ENCODE data around the gene KCND2.

KCND2 gene

DNA sequence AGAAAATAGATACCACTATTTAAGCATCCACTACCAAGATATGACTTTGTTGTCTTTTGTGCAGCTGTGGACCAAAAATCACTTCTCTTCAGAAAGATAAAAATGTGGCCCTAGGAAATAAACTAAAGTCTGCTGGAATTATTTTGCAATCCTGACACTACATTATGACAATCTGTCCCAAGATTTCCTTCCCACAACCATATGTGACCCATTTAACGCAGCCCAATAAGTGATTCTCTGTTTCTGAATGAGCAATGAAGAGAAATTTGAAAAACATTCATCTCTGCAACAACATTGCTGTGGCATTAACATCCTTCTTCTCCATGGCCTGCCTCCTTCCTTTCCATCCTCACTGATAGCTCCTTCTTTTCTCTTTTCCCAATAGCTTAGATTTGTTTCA is 373.0 kb downstream of the KCND2 start:
- no peak for TF ChIP-seq ZFX (IDR thresholded peaks at IDR 0.05)
- TF ChIP-seq, protein P1, sequence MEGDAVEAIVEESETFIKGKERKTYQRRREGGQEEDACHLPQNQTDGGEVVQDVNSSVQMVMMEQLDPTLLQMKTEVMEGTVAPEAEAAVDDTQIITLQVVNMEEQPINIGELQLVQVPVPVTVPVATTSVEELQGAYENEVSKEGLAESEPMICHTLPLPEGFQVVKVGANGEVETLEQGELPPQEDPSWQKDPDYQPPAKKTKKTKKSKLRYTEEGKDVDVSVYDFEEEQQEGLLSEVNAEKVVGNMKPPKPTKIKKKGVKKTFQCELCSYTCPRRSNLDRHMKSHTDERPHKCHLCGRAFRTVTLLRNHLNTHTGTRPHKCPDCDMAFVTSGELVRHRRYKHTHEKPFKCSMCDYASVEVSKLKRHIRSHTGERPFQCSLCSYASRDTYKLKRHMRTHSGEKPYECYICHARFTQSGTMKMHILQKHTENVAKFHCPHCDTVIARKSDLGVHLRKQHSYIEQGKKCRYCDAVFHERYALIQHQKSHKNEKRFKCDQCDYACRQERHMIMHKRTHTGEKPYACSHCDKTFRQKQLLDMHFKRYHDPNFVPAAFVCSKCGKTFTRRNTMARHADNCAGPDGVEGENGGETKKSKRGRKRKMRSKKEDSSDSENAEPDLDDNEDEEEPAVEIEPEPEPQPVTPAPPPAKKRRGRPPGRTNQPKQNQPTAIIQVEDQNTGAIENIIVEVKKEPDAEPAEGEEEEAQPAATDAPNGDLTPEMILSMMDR (conservative IDR thresholded peaks at IDR 0.05): no peak
- no peak overlapping the region for H3K27ac ChIP-seq

DNA sequence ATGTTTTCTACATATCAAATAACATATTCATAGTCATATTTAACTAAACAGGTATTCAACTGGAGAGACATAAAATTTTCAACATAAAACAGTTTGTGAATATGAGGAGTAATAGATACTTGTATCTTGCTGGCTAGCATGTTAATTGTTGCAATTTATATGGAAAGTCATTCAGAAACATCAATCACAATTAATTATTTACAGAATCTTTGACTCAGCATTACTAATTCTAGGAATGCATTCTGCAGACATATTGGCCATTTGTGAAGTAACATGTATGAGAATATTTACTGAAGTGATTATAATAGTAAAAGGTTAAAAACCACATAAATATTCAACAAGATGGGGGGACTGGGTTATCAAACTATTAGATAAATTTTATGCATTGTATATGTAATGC is 381.3 kb downstream of the KCND2 start:
- TF ChIP-seq ZFX (IDR thresholded peaks at IDR 0.05): no peak
- TF ChIP-seq, protein P1 (conservative IDR thresholded peaks at IDR 0.05): no peak
- no peak overlapping the region for H3K27ac ChIP-seq

DNA sequence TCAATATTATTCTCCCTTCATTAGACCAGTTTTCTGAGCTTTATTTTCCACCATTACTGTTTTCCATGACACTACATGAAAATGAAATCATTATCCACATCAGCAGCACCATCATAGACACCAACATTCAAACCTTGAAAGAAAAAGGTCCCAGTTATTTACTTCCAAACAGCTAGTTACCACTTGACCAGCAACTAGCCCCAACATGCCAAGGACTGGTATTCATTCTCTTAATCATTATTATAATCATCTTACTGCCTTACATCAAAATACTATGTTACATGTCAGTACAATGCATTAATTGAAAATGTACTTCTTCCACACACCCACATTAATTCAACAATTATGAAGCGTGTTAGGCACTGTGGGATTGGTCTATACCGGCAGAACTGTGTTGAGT is 385.5 kb downstream of the KCND2 start:
- TF ChIP-seq, protein P1 (conservative IDR thresholded peaks at IDR 0.05): no peak
- no peak for TF ChIP-seq ZFX (IDR thresholded peaks at IDR 0.05)
- no peak overlapping the region for H3K27ac ChIP-seq

DNA sequence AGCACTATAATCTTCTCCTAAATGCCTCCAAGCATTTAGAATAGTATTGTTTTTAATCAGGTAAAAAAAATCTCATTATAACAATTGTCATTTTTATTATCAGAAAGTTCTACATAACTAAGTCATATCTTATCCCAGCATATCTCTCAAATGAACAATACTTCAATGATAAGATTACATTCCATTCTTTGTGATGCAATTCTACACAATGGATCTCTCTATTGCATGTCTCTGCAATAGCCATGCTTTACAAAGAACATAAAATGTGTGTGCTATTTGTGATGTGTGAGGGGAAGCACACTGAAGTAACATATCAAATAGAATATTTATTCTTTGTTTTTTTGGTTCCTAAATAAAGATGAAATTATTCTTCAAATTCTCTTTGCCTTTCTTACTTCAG is 389.3 kb downstream of the KCND2 start:
- TF ChIP-seq, protein P1 (conservative IDR thresholded peaks at IDR 0.05): no peak
- TF ChIP-seq ZFX (IDR thresholded peaks at IDR 0.05): no peak

DNA sequence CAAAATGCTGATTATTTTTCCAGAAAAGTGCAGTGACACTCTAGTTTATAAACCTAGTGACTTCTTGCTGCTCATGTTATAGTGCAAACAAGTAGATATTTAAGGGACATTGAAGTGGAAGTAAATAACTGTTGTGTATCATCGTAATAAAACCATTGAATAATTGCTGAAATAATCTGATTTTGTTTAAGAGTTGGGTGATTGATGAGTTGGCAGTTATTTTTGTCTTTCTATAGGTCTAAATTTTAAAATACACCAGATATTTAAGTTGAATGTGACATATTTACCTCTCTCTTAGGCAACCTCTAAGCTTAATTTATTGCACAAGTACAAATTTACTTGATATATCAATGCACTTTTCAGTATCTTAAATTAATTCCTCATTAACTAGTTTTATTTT is 392.1 kb downstream of the KCND2 start:
- TF ChIP-seq ZFX (IDR thresholded peaks at IDR 0.05): no peak
- TF ChIP-seq, protein P1 (conservative IDR thresholded peaks at IDR 0.05): no peak
- H3K27ac ChIP-seq: no peak overlapping the region

More for the DNA sequence above, 389.3 kb downstream of the KCND2 start:
- H3K27ac ChIP-seq: no peak overlapping the region

DNA sequence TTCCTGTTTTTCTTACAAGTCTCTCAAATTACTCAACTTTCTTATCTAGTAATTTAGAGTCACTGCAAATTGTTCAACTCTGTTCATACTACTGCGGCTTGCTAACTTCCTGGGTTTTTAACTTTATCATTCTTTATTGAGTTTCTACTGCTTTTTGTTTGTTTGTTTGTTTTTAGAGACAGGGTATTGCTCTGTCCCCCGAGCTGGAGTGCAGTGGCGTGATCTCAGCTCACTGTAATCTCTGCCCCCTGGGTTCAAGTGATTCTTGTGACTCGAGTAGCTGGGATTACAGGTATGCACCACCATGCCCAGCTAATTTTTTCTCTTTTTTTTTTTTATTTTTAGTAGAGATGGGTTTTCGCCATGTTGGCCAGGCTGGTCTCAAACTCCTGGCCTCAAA is 402.1 kb downstream of the KCND2 start:
- TF ChIP-seq, protein P1 (conservative IDR thresholded peaks at IDR 0.05): no peak
- TF ChIP-seq ZFX (IDR thresholded peaks at IDR 0.05): no peak
- H3K27ac ChIP-seq: no peak overlapping the region

DNA sequence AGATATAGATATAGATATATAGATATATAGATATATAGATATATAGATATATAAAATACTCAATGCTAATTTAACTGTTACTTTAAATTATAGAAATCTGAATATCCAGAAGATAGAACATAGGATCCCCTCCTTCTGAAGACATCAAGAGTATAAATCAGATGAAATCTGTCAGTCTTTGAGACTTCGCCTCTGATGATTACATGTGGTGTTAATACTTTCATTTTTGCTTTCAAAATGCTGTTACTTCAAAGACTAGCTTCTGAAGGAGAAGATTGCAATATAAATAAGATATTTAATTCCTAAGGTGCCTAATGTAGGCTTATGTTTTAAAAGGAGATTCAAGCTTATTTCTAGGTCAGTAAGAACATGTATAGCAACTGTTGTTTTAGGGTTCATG is 404.6 kb downstream of the KCND2 start:
- TF ChIP-seq ZFX (IDR thresholded peaks at IDR 0.05): no peak
- TF ChIP-seq, protein P1 (conservative IDR thresholded peaks at IDR 0.05): no peak
- no peak overlapping the region for H3K27ac ChIP-seq

All from C4-2B (cell line).